Measurements from ENCODE around the gene F10. TPM values are rescaled to one million over a fixed set of nuclear protein-coding genes. Genes with fewer than 3 reads are reported as not detected.

The F10 gene
- total and polyA plus RNA-seq, 2 of the 13 experiments (the other 11 are each of a cell fraction or from before 2014, with no cell fraction given): 58.4 to 237 TPM

GRCh38 chr13:113138792-113139551, 16.4 kb downstream of the F10 start (continued):
- 0 out of 2 replicates have a peak, but pooled peaks have one; percentile 74 for TF ChIP-seq SNAPC4 (CRISPR knock-in tag; IDR thresholded peaks at IDR 0.05)
- TF ChIP-seq ATM (IDR thresholded peaks at IDR 0.05; ENCODE audit: borderline replicate concordance): no peak
- no peak for TF ChIP-seq PAF1 (CRISPR knock-in tag; IDR thresholded peaks at IDR 0.05)
- no peak for TF ChIP-seq ATRX (CRISPR knock-in tag; IDR thresholded peaks at IDR 0.05; ENCODE audit: borderline replicate concordance)
- no peak; the same call in 1 of the 2 replicates for TF ChIP-seq ZSCAN25 (CRISPR knock-in tag; IDR thresholded peaks at IDR 0.05)
- no peak for TF ChIP-seq DR1 (CRISPR knock-in tag; IDR thresholded peaks at IDR 0.05)
- peak; percentile 51; the same call in 1 of the 2 replicates for TF ChIP-seq CSRNP1 (CRISPR knock-in tag; IDR thresholded peaks at IDR 0.05)
- TF ChIP-seq MAFF (IDR thresholded peaks at IDR 0.05; ENCODE audit: low read depth, low read length): peak; percentile 8; the same call in 1 of the 2 replicates
- no peak for TF ChIP-seq ZNF17 (CRISPR knock-in tag; IDR thresholded peaks at IDR 0.05)
- 0 out of 2 replicates have a peak, but pooled peaks have one; percentile 41 for TF ChIP-seq KLF11 (CRISPR knock-in tag; IDR thresholded peaks at IDR 0.05)
- TF ChIP-seq CBX2 (IDR thresholded peaks at IDR 0.05; ENCODE audit: low read depth, low read length): no peak
- TF ChIP-seq CBX2 (CRISPR knock-in tag; IDR thresholded peaks at IDR 0.05; ENCODE audit: low read depth): no peak
- 0 out of 2 replicates have a peak, but pooled peaks have one; percentile 63 for TF ChIP-seq ZNF740 (CRISPR knock-in tag; IDR thresholded peaks at IDR 0.05)
- TF ChIP-seq, protein P1, sequence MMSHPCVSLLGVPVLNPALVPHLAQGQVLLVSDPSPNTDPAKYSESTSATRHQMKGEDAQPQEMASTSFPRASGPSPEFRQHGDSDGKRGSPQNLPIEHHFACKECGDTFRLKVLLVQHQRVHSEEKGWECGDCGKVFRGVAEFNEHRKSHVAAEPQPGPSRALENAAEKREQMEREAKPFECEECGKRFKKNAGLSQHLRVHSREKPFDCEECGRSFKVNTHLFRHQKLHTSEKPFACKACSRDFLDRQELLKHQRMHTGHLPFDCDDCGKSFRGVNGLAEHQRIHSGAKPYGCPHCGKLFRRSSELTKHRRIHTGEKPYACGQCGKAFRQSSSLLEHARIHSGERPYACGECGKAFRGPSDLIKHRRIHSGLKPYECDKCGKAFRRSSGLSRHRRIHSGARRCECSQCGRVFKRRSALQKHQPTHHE (CRISPR knock-in tag; IDR thresholded peaks at IDR 0.05; ENCODE audit: borderline replicate concordance): peak; percentile 88
- no peak for TF ChIP-seq RBM22 (optimal IDR thresholded peaks at IDR 0.05; ENCODE audit: low read length)
